Activated gamma-delta T cell treated with anti-CD3 and anti-CD28 coated beads, Interleukin-2, amount 50 U/mL, for 16 hours (primary cell): ENCODE results near the gene SLFN14.
"Not testable (repeated sequence)": the region's sequence is repeated elsewhere in the genome, so short reads cannot be mapped to it uniquely, and the experiment has no call there.

Experiments used
- DNase-seq: peaks from one replicate; pipeline ENCODE4 v3.0.0-alpha.2; 2020; ENCODE audit warnings: low read depth

SLFN14 gene

GRCh38 chr17:35559495-35560210 is 966 bp downstream of the SLFN14 start:
- DNase-seq, result no peak

DNA sequence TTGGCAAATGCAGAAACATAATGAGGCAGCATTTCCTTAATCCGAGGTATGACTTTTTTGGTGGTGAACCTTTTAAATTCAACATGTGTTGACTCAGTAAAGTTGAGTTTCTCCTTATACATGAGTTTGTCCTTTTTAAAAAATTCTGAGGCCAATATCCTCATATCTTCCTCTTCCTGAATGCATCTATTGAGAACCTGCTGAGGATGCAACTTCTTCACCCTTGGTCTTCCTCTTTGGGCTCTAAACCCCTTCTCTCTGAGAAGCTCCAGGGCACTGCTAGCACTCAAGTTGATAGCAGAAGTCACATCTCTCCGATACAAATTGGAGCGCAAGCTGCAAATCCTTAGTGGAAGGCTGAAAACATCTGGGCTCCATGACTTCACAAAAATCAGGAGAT is 3.3 kb downstream of the SLFN14 start:
- no peak for DNase-seq

DNA sequence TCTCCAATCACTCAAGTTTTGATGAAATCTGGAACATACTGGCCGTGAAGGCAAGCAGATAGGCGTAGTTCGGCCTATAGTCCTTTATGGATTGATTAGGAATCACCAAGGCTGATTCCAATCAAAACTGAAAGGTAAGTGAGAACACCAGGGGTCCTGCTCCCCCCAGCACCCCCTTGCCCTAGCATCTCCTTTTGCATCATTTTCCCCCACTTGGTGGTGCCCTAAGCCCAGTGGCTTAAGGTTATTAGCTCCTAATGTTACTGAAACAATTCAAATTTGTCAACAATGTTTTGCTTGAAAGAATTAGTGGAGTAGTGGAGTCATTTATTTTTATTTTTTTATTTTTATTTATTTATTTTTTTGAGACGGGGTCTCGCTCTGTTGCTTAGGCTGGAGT is 4.9 kb downstream of the SLFN14 start:
- no peak for DNase-seq

GRCh38 chr17:35554668-35555067 is 6.0 kb downstream of the SLFN14 start:
- no peak for DNase-seq

GRCh38 chr17:35553310-35553709 is 7.3 kb downstream of the SLFN14 start:
- no peak for DNase-seq

DNA sequence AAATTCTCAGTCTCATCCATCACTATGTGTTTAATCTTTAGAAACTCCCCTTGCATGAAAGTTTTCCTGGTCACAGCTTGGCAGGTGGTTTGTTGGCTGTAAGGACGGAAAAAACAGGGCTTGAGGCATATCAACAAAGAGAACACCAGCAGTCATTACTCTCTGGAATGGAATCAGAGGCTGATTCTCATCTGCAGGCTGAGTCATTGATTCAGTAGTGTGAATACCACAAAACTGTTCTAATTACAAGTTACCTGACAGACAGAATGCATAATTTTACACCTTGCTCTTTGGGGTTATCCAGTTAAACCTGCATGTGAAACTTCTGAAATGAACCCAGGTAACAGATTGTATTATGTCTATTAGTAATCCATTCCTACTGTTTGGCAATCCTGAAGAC is 11.6 kb downstream of the SLFN14 start:
- DNase-seq, result no peak

- no peak for DNase-seq
These were observed 12.3 kb downstream of the SLFN14 start for GRCh38 chr17:35548208-35548810.

DNA sequence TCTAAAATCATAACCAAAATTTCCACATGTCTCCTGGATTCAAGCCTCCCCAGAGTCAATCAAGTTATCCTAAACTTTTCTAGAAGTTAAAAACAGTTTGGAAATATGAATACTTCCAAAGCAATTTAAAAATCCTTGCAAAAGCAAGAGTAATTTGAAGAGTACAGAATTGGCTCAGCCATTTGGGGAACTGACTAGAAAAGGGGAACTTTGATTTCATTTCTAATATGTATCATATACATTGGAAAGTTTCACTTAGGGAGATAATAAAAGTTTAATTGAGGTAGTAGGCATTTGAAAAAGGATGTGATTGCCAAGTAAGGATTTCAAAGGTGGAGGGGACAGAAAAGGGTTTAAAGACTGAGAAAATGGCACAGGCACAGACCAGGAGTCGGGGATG is 14.1 kb downstream of the SLFN14 start:
- DNase-seq, result no peak

DNA sequence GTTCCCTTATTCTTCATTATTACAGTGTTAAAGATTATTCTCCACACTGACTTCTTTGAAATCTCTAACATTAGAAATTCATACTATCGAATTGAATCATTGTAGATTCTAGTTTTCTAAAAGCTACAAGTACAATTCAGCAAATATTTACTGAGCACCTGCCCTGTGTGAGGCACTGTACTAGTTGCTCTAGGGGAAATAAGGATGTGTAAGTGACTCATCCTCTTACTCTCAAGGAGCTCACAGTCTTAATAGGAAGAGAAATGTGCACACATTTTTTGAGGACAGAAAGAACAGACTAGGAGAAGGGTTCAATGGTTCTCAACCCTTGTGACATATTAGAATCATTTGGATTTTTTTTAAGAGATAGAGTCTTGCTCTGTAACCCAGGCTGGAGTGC is 15.5 kb downstream of the SLFN14 start:
- no peak for DNase-seq

DNA sequence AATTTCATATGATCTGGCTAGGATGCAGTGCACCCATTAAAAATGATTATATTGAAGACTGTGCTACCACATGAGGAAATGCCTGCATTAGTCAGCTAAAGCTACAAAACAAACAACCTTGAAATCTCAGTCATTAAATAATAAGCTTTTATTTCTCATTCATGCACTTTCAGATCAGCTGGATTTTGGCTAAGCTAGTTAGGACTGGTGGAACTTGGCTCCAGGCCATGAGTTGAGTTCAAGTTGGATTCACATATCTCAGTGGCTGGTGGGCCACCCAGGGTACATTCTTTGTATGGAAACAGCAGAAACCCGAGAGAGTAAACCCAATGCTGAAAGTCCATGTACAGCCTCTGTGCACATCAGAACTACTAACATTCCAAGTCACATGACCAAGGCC is 16.8 kb downstream of the SLFN14 start:
- DNase-seq, result no peak

DNA sequence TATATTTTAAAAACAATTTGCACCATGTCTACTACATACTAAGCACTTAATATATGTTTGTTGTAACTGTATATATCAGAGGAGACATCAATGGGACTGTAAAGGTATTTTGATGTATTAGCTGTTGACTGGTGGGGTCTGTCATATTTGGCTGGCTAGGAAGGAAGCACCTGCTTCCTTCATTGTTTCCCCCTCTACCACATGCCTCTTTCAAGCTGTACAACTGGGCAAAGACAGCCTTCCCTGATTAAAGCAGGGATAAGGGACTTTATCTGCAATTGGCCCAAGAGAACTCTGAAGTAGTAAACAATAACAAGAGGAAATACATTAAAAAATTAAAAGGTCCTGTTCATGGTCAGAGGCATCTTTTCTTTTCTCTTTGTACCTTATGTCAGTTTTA is 17.6 kb downstream of the SLFN14 start:
- no peak for DNase-seq

GRCh38 chr17:35541434-35541833 is 19.2 kb downstream of the SLFN14 start:
- DNase-seq, result no peak

DNA sequence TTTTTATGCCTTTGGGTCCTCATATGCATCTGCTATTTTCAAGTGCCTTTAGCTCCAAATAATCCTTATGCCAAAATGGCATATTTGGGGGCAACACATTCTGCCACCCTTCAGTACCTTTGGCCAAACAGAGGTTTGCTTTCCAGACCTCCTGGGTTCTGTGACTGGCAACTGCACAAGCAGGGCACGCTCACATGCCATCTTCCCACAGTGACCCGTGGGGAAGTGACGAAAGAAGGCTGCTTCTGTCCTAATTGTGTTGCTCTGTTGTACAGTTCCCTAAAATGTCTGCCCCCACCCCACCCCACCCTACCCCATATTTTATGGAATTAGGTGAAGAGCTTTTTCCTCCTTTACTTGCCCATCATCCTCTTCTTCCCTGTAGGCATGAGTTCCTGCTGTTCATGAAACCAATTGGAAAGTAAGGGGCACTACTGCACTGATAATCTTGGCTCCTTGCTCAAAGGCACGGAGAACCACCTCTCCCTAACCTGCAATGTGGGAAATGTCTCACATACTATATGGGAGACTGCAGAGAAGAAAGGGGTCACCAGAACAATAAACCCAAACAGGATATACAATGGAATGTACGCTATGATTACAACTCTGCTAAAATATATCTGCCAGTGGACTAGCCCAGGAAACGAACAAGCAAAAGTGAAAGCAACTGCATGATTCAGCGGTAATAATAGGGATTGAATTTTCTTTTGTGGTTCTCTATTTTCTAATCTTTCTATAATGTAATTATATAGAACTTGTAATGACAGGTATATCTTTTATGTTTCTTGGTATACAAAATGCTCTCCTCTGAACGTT is 19.8 kb downstream of the SLFN14 start:
- no peak for DNase-seq

GRCh38 chr17:35539659-35540026 is 21.0 kb downstream of the SLFN14 start:
- no peak for DNase-seq

DNA sequence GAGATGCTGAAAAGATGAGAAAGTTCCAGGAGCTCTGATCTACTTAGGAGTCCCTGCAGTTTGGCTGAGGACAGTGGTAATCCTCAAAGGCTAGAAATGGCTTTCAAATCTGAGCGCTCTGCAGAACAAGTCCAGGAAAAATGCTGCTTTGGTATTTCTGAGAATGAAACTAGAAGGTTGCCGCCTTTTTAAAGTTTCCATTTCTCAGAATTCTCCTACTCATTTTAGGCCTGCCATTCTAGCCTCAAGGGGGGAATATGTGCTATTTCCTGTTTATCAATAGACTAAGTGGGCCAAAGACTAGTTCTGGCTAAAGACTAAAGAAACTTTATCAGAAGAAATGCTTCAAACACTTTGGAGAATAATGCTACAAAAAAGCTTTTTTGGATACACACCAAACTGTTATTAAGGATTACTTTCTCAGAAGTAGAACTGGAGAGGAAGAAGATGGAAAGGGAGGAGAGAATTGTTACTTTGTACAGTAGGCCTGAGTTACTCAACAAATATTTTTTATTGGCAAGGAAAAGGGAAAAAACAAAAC is 22.9 kb downstream of the SLFN14 start, which contains the start of gene SLFN12L:
Gene SLFN12L (minus strand): TSS at position 78 of the 541 bp plus-strand sequence. CDS start 15,314 bp downstream, outside the sequence.
- DNase-seq, result no peak

GRCh38 chr17:35536664-35537171 is 23.9 kb downstream of the SLFN14 start:
- DNase-seq, result no peak

DNA sequence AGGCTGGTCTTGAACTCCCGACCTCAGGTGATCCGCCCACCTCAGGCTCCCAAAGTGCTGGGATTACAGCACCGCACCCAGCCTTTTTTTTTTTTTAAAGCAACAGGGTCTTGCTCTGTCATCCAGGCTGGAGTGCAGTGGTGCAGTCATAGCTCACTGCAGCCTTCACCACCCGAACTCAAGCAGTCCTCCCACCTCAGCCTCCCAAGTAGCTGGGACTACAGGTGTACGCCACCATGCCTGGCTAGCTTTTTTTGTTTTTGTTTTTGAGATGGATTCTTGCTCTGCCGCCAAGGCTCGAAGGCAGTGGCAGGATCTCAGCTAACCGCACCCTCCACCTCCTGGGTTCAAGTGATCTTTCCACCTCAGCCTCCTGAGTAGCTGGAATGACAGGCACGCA is 25.2 kb downstream of the SLFN14 start:
- not testable (repeated sequence) for DNase-seq

DNA sequence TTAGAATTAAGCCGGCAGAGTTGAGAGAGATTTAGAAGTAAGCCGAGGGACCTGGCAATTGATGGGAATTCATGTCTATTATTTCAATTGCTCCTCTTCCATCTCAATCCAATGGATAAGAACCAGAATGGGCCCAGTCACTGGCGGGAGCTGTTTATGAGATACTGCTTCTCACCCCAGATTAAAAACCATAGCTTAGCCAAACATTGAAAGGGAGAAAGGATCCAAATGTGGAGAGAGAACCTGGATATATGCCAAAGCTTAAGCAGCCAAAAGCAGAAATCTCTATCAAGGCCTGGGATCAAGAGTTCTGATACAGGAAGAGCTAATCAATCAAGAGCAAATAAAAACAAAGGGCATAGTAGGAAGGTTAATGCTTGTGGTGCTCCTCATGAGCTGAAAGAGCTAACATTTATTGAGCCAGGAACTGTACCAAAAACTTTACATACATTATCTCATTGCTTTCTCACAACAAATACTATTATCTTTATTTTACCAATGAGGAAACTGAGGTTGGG is 26.0 kb downstream of the SLFN14 start:
- no peak for DNase-seq

- DNase-seq, result no peak
These were observed 29.5 kb downstream of the SLFN14 start for GRCh38 chr17:35531160-35531559.

DNA sequence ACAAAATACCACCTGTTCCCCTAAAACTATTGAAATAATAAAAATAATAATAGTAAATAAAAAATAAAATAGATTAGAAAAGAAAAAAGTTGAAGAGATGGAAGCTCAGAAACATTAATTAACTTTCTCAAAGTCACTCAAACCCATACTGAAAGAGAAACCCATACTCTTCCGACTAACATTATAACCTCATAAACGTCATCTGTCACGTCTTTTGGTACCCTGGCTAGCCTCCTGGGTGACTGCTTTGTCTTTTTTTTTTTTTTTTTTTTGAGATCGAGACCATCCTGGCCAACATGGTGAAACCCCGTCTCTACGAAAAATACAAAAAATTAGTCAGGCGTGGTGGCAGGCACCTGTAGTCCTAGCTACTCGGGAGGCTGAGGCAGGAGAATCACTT is 30.8 kb downstream of the SLFN14 start:
- DNase-seq, result no peak

- not testable (repeated sequence) for DNase-seq
These were observed 31.3 kb downstream of the SLFN14 start for GRCh38 chr17:35529326-35529725.

DNA sequence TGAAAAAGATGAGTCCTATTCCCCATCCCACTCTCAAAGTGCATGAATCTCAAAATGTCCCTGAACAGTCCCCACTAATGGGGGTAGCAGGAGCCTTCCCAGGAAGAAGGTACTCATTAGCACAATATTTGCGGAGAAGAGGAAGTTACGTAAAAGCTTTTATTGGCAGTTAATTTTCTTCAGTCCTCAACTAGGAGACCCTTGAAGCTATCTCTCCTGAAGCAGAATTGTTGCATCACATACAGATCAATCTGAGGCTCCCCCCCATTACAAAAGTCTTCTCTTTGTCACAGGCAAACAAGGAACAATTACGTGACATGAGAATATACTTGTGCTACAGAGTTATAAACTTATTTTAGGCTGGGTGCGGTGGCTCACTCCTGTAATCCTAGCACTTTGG is 37.3 kb downstream of the SLFN14 start:
- DNase-seq, result no peak
